Gastrocnemius medialis (tissue), 4 donors: ENCODE measurements around the gene TFCP2L1.

Experiments
- POLR2A ChIP-seq, 2 donors: fragments of 450-650 bp; IDR thresholded peaks; one replicate each; pipeline ENCODE4 v1.6.1; 2017; ENCODE audit warnings: antibody characterized with exemption in 2 of 2, mild to moderate bottlenecking in 2 of 2, moderate library complexity in 2 of 2
- TF ChIP-seq, protein P1 (sequence below), 5 experiments: fragments of 450-650 bp in 3 of 5; fragments of 200-600 bp in 2 of 5; sonication (generic) in 2 of 5; IDR thresholded peaks in 4 of 5; conservative IDR thresholded peaks in 1 of 5; 1 replicate in 4 of 5; 2 replicates in 1 of 5; pipeline ENCODE4 v1.5.1; 2016 to 2019; ENCODE audit warnings: antibody characterized with exemption in 5 of 5, mild to moderate bottlenecking in 3 of 5, moderate library complexity in 3 of 5

DNA sequence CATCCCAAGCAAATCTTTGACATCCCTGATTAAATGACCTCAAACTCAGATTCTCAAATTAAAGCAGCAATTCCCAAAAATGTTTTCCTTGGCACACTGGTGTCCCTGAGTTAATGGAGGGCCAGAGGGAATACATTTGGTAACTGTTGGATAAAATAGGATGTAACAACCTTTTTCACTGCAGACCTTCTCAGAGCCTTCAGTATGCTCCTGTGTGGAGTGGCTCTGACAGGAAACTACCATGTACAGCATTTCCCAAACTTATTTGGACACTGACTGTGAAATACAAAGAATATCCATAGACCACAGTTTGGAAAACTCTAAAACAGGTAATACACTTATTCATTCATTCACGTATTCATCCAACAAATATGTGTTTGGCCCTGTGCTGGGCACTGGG is 91.8 kb downstream of the TFCP2L1 start:
- TF ChIP-seq, protein P1, sequence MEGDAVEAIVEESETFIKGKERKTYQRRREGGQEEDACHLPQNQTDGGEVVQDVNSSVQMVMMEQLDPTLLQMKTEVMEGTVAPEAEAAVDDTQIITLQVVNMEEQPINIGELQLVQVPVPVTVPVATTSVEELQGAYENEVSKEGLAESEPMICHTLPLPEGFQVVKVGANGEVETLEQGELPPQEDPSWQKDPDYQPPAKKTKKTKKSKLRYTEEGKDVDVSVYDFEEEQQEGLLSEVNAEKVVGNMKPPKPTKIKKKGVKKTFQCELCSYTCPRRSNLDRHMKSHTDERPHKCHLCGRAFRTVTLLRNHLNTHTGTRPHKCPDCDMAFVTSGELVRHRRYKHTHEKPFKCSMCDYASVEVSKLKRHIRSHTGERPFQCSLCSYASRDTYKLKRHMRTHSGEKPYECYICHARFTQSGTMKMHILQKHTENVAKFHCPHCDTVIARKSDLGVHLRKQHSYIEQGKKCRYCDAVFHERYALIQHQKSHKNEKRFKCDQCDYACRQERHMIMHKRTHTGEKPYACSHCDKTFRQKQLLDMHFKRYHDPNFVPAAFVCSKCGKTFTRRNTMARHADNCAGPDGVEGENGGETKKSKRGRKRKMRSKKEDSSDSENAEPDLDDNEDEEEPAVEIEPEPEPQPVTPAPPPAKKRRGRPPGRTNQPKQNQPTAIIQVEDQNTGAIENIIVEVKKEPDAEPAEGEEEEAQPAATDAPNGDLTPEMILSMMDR (IDR thresholded peaks at IDR 0.05 in 4 of 5, conservative IDR thresholded peaks at IDR 0.05 in 1 of 5), result no peak
- TF ChIP-seq POLR2A (IDR thresholded peaks at IDR 0.05), result no peak
